ENCODE data around the gene CSF1R. TPM values are rescaled to one million over a fixed set of nuclear protein-coding genes. Genes with fewer than 3 reads are reported as not detected.

Gene CSF1R
- total RNA-seq, 1 donor from 2014 or later = 16.9 TPM

DNA sequence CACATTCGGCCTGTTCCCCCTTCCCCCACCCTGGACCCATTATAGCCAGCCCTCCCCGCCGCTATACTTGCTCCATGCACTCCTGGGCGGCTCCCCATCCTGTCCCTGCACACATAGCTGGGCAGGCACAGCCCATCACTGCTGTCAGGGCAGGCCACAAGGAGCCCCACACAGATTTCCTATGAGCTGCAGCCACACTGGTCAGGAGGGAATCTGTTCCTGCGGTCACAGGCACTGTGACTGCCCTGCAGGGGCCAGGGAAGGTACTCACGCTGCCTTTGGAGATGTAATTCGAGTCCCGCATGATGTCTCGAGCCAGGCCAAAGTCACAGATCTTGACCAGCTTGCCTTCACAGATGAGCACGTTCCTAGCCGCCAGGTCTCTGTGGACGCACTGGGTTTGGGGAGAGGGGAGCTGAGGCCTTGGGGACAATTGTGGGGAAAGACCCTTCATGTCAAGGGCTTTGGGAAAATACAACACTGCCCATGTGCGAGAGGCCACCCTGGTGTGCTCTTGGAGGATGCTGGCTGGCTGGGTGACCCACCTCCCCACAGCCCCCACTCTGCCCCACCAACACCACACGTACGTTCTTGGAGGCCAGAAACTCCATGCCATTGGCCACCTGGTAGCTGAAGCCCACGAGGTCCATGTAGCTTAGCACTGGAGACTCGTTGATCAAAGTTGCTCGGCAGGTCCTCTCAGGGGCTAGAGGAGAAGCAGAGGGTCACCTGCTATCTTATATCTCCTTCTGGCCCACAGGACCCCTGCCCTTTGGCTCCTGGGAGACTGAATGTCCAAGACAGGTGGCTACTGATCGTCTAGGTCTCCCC is 34.5 kb upstream of the CSF1R start:
- peak; percentile 40 for DNase-seq (ENCODE audit: low spot score)

DNA sequence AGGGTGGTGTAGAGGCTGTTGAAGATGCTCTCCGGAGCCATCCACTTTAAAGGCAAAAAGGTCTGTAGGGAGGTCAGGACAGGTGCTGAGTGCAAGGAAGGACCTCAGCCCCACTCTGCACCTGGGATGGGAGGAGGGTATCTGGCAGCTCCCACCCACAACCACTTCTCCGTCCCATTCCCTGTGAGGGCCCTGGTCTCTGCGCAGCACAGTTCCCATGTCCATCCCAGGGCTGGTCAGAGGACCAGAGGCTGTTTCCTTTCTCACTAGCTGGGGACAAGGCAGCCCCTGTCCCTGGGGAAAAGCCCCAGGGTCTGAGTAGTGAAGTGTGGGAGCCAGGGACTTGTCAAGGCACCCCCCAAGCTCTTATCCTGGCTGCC is 33.7 kb upstream of the CSF1R start:
- peak; percentile 22 for DNase-seq (ENCODE audit: low spot score)

DNA sequence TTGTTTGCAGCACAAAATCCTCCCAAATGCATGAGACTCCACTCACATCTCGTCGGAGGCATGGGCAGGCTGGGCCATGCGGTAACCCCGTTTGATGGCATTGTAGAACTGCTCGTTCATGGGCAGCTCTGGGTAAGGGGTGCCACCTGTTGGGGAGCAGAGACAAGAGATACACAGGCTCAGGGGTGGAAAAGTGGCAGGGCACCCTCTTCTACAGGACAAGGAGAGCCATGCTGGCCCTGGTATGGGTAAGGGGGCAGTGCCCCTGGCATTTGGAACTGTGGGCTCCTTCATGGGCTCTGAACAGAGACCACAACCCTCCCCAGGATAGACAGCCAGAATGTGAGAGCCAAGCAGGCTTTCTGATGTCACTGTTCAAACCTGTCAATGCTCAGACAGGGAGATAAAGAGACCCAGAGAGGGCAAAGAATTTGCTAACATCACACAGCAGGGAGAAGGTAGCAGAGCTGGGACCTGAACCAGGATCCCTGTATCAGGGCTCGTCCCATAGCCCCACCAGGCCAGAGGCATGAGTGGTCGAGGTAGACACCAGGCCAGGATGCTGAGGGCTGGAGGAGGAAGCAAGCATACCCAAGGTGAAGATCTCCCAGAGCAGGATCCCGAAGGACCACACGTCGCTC is 33.2 kb upstream of the CSF1R start:
- peak; percentile 38 for DNase-seq (ENCODE audit: low spot score)

- DNase-seq (ENCODE audit: low spot score) = peak; percentile 33
These were observed 32.3 kb upstream of the CSF1R start for GRCh38 chr5:150118561-150119229.

DNA sequence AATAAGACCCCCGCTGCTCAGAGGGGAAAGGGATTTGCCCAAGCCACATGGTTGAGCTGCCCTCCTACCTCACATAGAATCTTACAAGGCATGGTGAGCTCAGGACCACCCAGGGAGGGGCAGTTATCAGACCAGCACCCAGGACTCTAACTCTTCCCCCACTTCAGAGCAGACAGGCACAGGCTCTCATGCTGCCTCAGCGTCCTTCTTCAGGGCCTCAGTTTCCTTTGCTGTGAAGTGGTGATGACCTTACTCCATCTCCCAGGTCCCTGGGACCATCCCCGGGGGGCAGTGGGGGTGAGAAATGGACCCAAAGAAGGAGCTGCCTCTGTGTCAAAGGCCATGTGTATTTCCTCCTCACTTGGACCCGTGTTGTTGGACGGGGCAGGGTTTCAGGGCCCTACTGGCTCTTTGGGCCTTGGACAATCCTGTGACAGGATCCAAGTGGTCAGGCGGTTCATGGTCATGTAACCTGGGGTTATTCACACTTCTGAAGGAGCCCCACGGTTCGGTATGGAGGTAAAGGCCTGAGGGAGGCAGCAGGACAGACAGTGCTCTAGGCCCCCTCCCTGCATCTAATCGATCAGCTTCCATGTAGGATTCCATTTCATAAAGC is 31.7 kb upstream of the CSF1R start:
- peak; percentile 35 for DNase-seq (ENCODE audit: low spot score)

DNA sequence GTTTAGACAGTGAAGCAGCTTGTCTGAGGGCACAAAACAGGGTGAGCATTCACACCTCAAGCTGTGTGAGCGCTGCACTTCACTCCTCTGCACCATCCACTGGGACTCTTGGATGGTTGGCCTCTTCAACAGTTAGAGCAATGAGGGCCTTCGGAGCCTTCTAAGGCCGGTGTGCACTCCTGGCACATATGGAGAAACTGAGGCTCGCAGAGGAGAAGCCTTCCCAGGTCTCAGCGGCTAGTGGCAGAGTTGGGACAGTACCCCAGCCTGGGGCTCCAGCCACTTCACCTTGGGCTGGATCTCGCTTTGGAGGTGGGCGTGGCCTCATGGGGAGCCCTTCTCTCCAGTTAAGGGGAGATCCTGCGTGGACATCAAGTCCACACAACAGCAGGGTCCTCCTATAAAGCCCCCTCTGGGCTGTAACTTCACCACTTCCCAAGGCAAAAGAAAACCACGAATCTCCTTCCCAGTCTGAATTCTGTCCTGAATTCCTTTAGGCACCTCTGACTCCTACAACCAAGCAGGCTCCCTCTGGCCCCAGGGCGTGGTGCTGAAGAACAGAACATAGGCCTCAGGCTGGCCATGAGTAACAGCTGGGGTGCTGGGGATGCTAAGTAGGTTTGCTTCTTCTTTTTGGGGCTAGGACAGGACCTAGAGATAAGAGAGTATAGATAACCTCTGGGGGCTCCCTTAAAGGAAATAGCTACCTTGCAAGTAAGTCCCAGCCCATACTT is 30.5 kb upstream of the CSF1R start:
- peak; percentile 33 for DNase-seq (ENCODE audit: low spot score)

DNA sequence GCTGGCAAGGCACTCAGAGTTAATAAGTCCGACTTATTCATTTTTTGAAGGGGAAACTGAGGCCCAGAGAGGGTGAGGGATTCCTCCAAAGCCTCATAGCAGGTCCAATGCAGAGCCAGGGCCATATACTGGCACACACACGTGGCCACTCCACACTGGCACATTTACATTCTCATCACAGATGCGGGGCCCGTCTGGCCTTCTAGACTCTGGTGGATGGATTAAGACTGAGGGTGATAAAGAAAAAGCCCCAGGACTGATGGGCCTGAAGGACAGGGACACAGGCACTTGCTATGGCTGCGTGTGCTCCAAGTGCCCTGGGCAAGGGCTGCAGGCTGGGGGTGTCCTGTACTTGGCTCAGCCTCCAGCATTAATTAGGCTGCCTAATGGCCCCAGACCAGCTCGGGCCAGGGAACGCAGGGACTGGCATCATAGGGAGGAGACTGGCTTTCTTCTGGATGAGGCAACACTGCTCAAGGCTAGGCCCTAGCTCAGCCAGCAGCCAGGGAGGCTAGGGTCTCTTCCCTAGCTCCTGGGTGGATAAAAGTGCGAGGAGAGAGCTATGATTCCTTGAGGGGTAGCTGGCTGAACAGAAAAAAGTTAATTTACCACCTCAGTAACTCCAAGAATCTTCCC is 28.5 kb upstream of the CSF1R start:
- peak; percentile 17 for DNase-seq (ENCODE audit: low spot score)

- no peak for DNase-seq (ENCODE audit: low spot score)
These were observed 27.8 kb upstream of the CSF1R start for GRCh38 chr5:150114102-150114641.

DNA sequence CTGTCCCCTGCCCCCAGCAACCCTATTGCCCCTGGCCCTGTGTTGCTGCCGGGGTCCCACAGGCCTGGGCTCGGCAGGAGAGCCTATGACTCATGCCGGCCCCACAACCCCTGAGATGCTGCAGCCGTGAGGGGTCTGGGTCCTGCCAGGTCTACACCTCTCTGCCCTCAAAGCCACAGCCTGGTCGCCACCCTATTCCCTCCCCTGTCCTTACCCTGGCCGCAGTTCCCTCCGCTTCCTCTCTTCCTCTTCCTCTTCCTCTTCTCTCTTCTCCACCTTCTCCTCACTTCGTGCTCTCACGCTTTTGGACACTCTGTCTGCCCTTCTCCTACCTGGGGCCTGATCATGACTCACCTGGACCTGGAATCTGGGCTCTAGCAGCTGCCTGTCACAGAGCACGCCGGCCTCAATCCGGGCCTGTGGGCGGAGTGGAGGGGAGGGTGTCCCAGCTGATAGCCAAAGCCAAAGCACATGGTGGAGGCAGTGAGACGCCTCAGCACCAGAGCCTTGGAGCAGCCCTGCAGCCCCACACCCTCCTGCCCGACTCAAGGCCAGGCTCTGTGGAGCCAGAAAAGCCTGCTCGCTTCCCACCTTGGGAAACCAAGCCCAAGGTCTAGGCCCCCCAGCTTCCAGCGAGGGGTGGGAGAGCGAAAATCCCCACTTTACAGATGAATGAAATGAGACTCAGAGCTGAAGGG is 26.8 kb upstream of the CSF1R start:
- DNase-seq (ENCODE audit: low spot score) = no peak

GRCh38 chr5:150112201-150113046 is 26.1 kb upstream of the CSF1R start:
- no peak for DNase-seq (ENCODE audit: low spot score)

DNA sequence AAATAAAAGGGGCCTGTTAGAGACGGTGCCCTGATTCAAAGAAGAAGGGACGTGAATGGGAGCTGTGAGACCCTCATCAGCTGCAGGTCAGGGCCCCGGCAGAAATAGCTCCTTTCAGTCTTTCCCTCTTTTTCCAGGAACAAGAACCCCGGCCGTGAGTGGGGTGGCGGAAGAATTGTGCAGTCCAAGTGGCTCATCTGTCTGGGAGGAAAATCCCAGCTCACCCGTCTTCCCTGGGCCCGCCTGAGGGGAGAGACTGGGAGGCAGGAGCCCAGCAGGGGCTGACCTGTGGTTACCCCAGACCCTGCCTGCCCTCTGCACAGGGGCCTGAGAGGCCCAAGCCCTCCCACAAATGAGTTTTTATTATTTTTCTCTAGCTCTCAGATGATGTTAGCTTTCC is 24.8 kb upstream of the CSF1R start:
- no peak for DNase-seq (ENCODE audit: low spot score)

DNA sequence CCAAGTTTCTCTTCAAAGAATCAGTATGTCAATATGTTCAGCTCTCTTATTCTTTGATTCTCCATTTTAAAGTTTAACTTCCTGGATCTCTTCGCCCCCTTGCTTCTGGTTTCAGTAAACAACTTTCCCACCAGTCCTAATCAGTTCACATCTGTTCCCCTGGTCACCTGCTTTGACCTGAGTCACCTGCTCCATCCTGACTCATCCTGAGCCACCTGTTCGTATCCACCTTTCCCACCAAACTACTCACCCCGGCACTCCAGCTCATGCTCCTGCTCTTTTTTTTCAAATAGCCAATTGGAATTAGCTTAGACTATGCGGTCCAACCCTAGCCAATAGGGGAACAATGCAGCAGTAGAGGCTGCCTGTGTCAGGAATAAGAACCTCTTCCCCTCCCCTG is 23.6 kb upstream of the CSF1R start:
- DNase-seq (ENCODE audit: low spot score) = no peak

- DNase-seq (ENCODE audit: low spot score) = no peak
These were observed 22.6 kb upstream of the CSF1R start for GRCh38 chr5:150108711-150109514.

GRCh38 chr5:150107909-150108447 is 21.6 kb upstream of the CSF1R start:
- DNase-seq (ENCODE audit: low spot score) = no peak

DNA sequence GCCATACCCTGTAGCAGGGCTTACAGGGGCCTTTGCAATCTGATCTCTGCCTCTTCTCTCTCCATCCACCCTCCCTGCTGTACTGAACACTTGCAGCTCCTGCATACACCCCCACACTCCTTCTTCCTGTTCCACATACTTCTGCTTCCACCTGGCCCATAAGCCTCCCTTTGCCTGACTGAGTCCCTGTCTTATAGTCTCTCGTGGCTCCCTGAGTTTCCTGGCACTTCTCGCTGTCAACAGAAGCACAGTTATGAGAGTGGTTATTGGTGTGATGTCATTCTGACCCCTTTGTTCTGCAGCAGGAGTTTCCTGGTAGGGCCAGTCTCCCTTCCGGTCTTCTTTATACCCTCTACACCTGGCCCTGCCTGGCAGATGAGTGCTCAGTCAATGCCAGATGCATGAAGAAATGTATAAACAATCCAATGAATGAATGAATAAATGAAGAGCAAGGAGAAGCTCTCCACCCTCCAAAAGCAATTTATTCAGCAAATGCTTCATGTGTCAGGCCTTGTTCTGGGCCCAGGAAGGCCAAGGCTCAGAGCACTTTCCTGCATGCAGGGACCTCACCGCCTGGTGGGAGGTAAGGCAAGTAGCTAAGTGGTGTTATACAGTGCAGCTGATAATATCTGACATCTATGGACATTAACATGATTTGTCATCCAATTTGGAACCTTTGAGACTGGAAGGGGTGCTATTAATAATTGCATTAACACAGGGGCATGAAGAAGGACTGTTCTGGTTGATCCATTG is 20.5 kb upstream of the CSF1R start:
- DNase-seq (ENCODE audit: low spot score) = no peak

DNA sequence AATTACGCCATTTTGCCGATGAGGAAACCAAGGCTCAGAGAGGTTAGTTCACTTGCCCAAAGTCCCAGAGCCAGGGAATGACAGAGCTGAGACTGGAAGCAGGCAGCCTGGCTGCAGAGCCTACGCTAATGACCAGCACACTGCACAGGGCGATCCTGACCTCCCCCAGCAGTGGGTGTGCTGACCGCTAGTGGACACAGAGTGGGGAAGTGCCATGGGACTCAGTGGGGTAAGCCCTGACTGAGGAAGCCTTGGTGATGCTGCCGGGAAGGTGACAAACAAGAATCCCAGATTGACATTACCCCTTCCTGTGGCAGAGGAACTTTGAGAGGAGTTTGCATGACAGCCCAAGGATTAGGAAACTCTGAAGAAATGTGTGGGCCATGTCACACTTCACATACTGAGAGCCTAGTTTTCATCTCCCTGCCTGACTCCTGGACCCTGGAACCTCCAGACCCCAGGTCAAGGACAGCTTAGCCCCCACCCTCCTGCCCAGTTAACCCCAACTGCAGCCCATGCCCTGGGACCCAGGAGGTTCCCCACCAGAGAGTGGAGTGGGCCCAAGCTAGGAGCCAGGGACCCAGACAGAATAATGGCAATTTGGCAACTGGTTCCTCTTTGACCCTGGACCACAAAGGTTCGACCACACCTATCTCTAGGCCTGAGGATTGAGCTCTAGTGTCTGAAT is 19.7 kb upstream of the CSF1R start:
- no peak for DNase-seq (ENCODE audit: low spot score)

DNA sequence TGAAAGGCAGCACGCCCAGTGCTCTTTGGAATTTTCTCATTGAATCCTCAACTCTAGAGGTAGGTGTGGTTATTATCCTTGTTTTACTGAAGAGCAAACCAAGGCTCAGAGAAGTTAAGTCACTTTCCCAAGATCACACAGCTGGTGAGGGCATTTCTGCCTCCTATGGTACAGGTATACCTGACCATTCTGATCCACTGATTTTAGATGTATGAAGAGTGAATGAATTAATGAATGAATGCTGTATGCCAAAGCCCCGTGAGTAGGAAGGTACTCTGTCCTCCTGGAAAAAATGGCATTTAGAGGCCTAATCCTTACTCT is 18.2 kb upstream of the CSF1R start:
- DNase-seq (ENCODE audit: low spot score) = no peak

Data from ureter (tissue), 1 donor.